ENCODE measurements around the gene STMN3. TPM values are rescaled to one million over a fixed set of nuclear protein-coding genes. Genes with fewer than 3 reads are reported as not detected.

STMN3 gene
- 34.2 TPM in 2 replicates for total RNA-seq (2014; rRNA removed; shearing (Covaris generic))
- 39.0 and 43.4 TPM in 2 replicates for polyA plus RNA-seq (2015; cell fraction: cytosol; rRNA removed)
- polyA plus RNA-seq (2015; cell fraction: nucleus; rRNA removed) = 32.7 and 34.1 TPM in 2 replicates

DNA sequence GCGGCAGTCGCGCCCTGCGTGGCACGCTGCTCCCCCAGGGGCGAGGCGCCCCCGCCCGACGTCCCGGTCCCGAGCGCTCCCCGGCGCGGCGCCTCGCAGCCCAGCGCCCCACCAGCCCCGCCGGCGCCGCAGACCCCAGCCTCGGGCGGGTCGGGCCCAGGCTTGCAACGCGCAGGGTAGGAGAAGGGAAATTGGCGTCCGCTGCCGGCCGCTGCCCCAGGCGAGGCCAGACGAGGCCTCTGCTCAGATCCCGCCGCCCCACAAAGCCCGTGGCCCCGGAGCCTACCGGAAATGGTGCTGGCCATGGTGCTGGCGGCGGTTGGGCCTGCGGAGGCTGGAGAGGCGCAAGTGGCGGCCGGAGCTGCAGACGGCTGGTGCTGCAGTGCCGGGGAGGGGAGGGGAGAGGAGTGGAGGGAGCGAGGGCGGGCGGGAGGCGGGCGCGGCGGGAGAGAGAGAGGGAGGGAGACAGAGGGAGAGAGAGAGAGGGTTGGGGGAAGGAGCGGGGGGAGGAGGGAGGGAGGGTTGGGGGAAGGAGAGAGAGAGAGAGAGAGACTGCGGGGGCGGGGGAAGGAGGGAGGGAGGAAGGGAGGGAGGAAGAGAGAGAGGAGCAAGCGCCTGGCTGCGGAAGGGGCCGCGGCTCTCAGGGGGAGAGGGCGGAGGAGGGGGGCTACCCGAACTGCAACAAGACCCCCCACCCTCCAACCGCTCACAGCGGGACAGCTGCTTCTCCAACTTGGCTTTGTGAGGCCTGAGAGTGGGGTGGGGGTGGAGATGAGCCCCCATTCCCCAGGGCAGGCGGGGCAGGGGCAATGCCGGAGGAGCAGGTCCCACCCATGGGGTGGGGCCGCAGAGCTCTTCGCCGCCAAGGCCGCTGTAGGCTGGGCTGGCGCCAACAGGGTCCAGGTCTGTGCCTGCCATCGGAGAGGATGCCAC, at the start of gene STMN3:
TSS of gene STMN3 (minus strand) at position 384 of the 933 bp plus-strand sequence. CDS start at position 305, 79 bp downstream.
- in situ Hi-C loops (cut with HindIII; ENCODE audit: low pct_unique_long_range_greater_than_20kb, low sequenced_read_pairs) = no loop called here

DNA sequence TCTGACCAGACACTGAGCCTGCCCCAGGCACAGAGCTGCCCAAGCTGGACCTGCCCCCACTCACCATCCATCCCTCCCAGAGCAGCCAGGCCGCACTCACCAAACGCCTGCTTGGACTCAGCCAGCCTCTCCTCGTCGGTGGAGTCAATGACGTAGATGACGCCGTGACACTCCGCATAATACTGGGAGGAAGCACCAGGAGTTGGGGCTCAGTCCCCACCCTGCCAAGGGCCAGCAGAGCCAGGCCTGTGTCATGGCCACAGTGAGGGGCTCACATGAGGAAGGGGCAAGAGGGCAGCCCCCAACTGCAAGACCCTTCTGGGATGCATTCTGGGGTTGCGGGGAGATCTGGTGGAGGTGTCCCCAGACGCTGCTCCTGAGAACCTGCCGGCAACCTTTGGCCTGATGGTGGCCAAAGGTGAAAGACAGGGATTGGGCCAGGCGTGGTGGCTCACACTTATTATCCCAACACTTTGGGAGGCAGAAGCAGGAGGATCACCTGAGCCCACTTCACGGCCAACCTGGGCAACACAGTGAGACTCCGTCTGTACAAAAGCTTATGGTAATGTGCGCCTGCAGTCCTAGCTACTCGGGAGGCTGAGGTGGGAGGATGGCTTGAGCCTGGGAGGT, 48.9 kb upstream of the STMN3 start:
- DNase-seq (ENCODE audit: low read depth, low spot score) = no peak
- in situ Hi-C loops (cut with HindIII; ENCODE audit: low pct_unique_long_range_greater_than_20kb, low sequenced_read_pairs) = no loop called here

More for the DNA sequence above, at the start of gene STMN3:
- DNase-seq (ENCODE audit: low read depth, low spot score) = peak; percentile 66

GRCh38 chr20:63701329-63702035, 48.3 kb upstream of the STMN3 start:
- in situ Hi-C loops (cut with HindIII; ENCODE audit: low pct_unique_long_range_greater_than_20kb, low sequenced_read_pairs) = no loop called here
- DNase-seq (ENCODE audit: low read depth, low spot score) = no peak

DNA sequence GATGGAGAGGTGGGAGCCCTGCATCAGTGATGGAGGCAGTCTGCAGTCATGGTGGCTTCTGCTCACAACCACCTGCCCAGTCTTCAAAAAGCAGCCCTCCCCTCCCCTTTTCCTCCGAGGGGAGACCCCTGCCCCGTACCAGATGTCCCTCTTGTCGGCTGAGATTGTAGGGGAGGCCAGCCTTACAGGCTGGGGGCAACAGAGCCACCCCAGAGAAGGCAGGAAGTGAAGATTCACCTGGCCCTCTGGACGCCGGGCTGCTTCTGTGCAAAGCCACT, 47.8 kb upstream of the STMN3 start:
- in situ Hi-C loops (cut with HindIII; ENCODE audit: low pct_unique_long_range_greater_than_20kb, low sequenced_read_pairs) = no loop called here
- DNase-seq (ENCODE audit: low read depth, low spot score) = no peak

DNA sequence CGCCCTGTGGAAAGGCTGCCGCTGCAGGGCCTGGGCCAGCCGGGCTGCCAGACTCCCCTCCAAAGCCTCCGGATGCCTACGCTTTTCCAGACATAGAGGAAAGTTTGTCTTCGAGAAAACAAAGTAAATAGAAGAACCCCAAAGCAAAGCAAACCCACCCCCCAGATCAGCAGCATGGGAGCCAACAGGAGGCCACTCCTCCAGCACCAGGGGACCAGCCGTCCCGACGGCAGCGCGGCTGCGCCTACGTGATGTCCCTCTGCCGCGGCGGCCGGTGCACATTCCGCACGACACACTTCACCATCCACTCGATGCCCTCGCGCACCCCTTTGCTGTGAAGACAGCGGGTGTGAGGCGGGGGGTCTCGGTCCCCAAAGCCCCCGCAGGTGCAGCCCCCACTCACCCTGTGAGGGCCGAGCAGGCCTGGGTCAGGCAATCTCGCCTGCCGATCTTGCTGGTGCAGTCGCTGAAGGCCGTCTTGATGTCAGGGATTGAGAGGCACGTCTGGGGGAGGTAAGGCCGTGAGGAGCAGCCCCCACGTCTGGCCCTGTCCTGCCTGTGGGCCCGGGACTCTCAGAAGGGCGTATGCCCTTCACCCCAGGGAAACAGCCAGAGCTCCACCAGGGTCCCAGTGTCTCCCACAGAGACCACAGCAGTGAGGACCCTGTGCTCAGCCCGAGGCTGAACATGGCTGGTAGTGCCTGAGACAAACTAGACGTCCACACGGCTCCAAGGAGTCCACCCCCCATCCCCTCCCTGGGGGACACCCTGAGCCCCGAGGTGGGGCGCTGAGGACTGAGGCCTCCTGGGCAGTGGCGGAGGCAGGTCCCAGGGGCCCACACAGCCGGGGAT, 47.2 kb upstream of the STMN3 start:
- no peak for DNase-seq (ENCODE audit: low read depth, low spot score)
- in situ Hi-C loops (cut with HindIII; ENCODE audit: low pct_unique_long_range_greater_than_20kb, low sequenced_read_pairs) = no loop called here

- DNase-seq (ENCODE audit: low read depth, low spot score) = no peak
- in situ Hi-C loops (cut with HindIII; ENCODE audit: low pct_unique_long_range_greater_than_20kb, low sequenced_read_pairs) = no loop called here
These were observed 46.4 kb upstream of the STMN3 start for GRCh38 chr20:63699466-63700198.

- no peak for DNase-seq (ENCODE audit: low read depth, low spot score)
These were observed 45.7 kb upstream of the STMN3 start for GRCh38 chr20:63698739-63699465.

GRCh38 chr20:63697868-63698545, 44.8 kb upstream of the STMN3 start:
- DNase-seq (ENCODE audit: low read depth, low spot score) = no peak
- in situ Hi-C loops (cut with HindIII; ENCODE audit: low pct_unique_long_range_greater_than_20kb, low sequenced_read_pairs) = no loop called here

More at GRCh38 chr20:63698739-63699465, 45.7 kb upstream of the STMN3 start:
- in situ Hi-C loops (cut with HindIII; ENCODE audit: low pct_unique_long_range_greater_than_20kb, low sequenced_read_pairs) = no loop called here

GRCh38 chr20:63697357-63697867, 44.2 kb upstream of the STMN3 start:
- in situ Hi-C loops (cut with HindIII; ENCODE audit: low pct_unique_long_range_greater_than_20kb, low sequenced_read_pairs) = no loop called here
- no peak for DNase-seq (ENCODE audit: low read depth, low spot score)

DNA sequence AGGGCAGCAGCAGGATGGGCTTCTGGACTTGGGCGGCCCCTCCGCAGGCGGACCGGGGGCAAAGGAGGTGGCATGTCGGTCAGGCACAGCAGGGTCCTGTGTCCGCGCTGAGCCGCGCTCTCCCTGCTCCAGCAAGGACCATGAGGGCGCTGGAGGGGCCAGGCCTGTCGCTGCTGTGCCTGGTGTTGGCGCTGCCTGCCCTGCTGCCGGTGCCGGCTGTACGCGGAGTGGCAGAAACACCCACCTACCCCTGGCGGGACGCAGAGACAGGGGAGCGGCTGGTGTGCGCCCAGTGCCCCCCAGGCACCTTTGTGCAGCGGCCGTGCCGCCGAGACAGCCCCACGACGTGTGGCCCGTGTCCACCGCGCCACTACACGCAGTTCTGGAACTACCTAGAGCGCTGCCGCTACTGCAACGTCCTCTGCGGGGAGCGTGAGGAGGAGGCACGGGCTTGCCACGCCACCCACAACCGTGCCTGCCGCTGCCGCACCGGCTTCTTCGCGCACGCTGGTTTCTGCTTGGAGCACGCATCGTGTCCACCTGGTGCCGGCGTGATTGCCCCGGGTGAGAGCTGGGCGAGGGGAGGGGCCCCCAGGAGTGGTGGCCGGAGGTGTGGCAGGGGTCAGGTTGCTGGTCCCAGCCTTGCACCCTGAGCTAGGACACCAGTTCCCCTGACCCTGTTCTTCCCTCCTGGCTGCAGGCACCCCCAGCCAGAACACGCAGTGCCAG, 43.6 kb upstream of the STMN3 start, which contains the start of gene TNFRSF6B:
TSS of gene TNFRSF6B (plus strand) at position 25 of the 729 bp plus-strand sequence. CDS start at position 141, 116 bp downstream.
- in situ Hi-C loops (cut with HindIII; ENCODE audit: low pct_unique_long_range_greater_than_20kb, low sequenced_read_pairs) = no loop called here
- DNase-seq (ENCODE audit: low read depth, low spot score) = no peak

DNA sequence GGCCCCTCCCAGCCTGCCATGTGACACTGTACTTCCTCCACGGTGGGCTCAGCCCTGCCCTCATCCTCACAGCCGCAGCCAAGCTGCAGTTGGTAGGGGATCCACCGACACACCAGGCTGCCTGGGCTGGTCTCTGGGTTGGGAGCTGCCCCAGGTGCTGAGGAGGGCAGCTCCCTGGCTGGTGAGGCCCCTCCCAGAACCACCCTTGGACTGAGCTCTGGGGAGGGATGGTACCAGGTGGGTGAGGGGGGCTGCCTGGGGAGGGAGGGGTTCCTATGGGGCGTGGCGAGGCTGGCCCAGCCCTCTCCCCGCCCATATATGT, 43.0 kb upstream of the STMN3 start:
- no peak for DNase-seq (ENCODE audit: low read depth, low spot score)
- in situ Hi-C loops (cut with HindIII; ENCODE audit: low pct_unique_long_range_greater_than_20kb, low sequenced_read_pairs) = no loop called here

GRCh38 chr20:63695424-63696305, 42.4 kb upstream of the STMN3 start:
- DNase-seq (ENCODE audit: low read depth, low spot score) = no peak
- in situ Hi-C loops (cut with HindIII; ENCODE audit: low pct_unique_long_range_greater_than_20kb, low sequenced_read_pairs) = no loop called here

DNA sequence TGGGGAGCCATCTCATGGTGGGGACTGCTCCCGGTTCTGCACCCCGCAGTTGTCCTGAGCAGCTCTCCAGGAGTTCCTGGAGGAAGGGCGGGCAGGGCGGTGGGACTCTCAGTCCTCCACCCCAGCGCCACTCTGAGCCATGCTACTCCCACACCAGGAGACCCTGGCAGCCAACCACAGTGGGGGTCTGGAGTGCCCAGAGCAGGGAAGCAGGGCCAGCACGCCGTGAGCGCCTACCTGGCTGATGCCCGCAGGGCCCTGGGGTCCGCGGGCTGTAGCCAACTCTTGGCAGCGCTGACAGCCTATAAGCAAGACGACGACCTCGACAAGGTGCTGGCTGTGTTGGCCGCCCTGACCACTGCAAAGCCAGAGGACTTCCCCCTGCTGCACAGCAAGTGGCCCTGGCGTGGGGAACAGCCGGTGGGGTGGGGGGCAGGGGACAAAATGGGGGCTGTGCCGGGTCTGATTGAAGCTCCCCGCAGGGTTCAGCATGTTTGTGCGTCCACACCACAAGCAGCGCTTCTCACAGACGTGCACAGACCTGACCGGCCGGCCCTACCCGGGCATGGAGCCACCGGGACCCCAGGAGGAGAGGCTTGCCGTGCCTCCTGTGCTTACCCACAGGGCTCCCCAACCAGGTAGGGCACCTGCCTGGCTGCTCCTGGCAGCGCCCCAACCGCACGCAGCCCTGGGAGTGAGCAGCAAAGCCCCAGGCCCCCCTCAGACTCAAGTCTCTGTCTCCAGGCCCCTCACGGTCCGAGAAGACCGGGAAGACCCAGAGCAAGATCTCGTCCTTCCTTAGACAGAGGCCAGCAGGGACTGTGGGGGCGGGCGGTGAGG, 41.6 kb upstream of the STMN3 start:
- DNase-seq (ENCODE audit: low read depth, low spot score) = no peak
- in situ Hi-C loops (cut with HindIII; ENCODE audit: low pct_unique_long_range_greater_than_20kb, low sequenced_read_pairs) = no loop called here
